ENCODE results near the gene ABCA5.

- TF ChIP-seq CTCF (IDR thresholded peaks at IDR 0.05) (no peak), POLR2A (IDR thresholded peaks at IDR 0.05) (no peak), POLR2AphosphoS5 (IDR thresholded peaks at IDR 0.05) (no peak), EP300 (IDR thresholded peaks at IDR 0.05) (no peak)
Measured at GRCh38 chr17:69373069-69373468, 46.1 kb upstream of the ABCA5 start.

Measured in suprapubic skin (tissue), 4 donors.